HFFc6 (cell line): ENCODE measurements around the gene MAGI1. TPM values are rescaled to one million over a fixed set of nuclear protein-coding genes. Genes with fewer than 3 reads are reported as not detected.

Source experiments
- DNase-seq: peaks from one replicate; pipeline ENCODE4 v3.0.0-alpha.2; 2018
- H3K27ac Mint-ChIP-seq: 2 replicates; pipeline ENCODE4 v1.8.0; 2020; ENCODE audit warnings: mild to moderate bottlenecking, mixed read lengths
- H3K27me3 Mint-ChIP-seq: 2 replicates; pipeline ENCODE4 v1.8.0; 2021; ENCODE audit warnings: mild to moderate bottlenecking, moderate library complexity, mixed read lengths; ENCODE audit not compliant: insufficient read depth
- H3K36me3 Mint-ChIP-seq: 2 replicates; pipeline ENCODE4 v1.8.0; 2021; ENCODE audit warnings: low read depth, mixed read lengths
- H3K4me1 Mint-ChIP-seq: 2 replicates; pipeline ENCODE4 v1.8.0; 2020; ENCODE audit warnings: low read depth, mixed read lengths
- H3K4me3 Mint-ChIP-seq: 2 replicates; pipeline ENCODE4 v1.8.0; 2020; ENCODE audit warnings: mild to moderate bottlenecking, moderate library complexity, mixed read lengths
- H3K9me3 Mint-ChIP-seq: 2 replicates; pipeline ENCODE4 v1.8.0; 2020; ENCODE audit warnings: mild to moderate bottlenecking, mixed read lengths
- total RNA-seq, 6 experiments: library from RNA; stranded (reverse); fragmentation: NEBNext Ultra II Directional; extraction: Animal tissue kit (Norgen Biotek cat#: 25700); gene quantifications; 2 replicates in 1 of 6; 3 replicates in 5 of 6; pipeline ENCODE4 v1.2.3, GENCODE V29; 2021
- TF ChIP-seq, protein P1 (sequence below): fragments of 200-600 bp; sonication (generic); IDR thresholded peaks from 2 replicates; pipeline ENCODE4 v1.5.0; 2021; ENCODE audit warnings: antibody characterized with exemption, mild to moderate bottlenecking

MAGI1 gene
- total RNA-seq, 6 experiments from 2014 or later, result 21.1 to 30.5 (median 22.4) TPM

DNA sequence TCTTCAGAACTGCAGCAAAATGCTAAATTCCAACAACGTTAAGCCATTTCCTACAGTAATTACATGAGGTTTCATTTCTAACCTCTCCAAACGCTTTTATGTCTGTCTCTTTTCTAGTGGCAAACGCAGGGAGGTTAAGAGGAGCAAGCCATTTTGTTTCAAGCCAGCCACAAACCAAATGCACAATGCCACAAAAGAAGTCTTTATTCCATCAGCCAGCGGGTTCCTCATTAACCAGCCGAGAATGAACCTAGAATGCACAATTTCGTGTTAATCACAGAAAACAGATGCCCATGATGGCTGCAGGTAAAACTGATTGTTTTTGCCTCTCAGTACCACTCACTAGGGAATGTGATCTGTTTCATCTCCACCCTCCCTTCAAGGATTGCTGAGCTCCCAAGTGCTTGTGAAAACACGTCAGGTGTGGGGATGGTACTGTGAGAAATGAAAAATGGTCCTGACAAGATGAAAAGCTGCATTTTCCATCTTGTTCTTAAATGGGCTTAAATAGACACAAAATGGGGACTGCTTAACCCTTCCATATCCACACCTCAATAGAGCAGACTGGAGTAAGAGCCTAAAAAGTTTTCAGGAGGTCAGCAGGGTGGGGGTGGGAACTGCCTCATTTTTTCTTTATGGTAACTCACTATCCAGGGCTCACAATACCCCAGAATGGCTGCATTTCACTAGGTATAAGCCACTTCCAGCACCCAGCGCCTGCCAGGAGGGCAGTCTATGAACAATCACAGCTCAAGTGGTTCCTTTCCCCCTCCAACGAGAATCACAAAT is 277.1 kb downstream of the MAGI1 start:
- DNase-seq, result no peak
- no peaks in the 10 kb centered on the region for H3K36me3 Mint-ChIP-seq
- H3K4me3 Mint-ChIP-seq, result no peak overlapping the region
- H3K27me3 Mint-ChIP-seq, result no peaks in the 10 kb centered on the region
- no peak overlapping the region for H3K27ac Mint-ChIP-seq
- peaks cover 11% of the 10 kb centered on the region; the same call in 1 of the 2 replicates for H3K4me1 Mint-ChIP-seq
- H3K9me3 Mint-ChIP-seq, result no peaks in the 10 kb centered on the region
- TF ChIP-seq, protein P1, sequence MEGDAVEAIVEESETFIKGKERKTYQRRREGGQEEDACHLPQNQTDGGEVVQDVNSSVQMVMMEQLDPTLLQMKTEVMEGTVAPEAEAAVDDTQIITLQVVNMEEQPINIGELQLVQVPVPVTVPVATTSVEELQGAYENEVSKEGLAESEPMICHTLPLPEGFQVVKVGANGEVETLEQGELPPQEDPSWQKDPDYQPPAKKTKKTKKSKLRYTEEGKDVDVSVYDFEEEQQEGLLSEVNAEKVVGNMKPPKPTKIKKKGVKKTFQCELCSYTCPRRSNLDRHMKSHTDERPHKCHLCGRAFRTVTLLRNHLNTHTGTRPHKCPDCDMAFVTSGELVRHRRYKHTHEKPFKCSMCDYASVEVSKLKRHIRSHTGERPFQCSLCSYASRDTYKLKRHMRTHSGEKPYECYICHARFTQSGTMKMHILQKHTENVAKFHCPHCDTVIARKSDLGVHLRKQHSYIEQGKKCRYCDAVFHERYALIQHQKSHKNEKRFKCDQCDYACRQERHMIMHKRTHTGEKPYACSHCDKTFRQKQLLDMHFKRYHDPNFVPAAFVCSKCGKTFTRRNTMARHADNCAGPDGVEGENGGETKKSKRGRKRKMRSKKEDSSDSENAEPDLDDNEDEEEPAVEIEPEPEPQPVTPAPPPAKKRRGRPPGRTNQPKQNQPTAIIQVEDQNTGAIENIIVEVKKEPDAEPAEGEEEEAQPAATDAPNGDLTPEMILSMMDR, result no peak

DNA sequence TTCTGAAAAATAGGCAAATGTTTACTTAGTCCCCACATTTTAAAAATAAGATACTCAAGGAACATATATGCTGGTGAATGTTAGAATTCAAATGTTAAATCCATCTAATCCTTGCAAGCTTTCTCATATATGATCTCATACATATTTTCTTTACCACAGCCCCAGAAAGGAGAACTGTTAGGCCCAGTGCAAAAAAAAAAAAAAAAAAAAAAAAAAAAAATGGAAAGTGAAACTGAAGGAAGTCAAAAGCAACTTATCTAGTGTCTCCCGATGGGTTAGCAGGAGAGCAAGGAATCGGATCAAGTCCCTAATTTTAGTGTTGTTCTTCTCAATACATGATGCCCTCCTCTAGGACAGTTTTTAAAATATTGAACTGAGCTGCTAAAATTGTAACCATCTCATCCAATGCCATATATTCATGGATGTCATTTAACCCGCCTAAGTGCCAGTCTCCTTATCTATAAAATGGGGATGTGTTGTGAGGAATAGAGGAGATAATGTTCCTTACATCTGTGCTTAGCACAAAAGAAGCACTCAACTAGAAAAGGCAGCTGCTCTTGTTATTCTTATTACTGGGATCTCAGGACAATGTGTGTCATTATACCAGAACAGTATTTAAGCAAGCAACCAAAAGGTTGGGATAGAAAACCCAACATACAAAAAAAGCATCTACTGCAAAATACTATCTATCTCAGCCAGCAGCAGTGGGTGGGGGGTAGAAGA is 279.7 kb downstream of the MAGI1 start:
- Mint-ChIP-seq H3K36me3 (no peaks in the 10 kb centered on the region), H3K27ac (no peak overlapping the region), H3K4me3 (no peak overlapping the region), H3K27me3 (no peaks in the 10 kb centered on the region), H3K4me1 (peaks cover 15% of the 10 kb centered on the region; the same call in 1 of the 2 replicates), H3K9me3 (no peaks in the 10 kb centered on the region)
- TF ChIP-seq, protein P1, result no peak
- DNase-seq, result no peak

DNA sequence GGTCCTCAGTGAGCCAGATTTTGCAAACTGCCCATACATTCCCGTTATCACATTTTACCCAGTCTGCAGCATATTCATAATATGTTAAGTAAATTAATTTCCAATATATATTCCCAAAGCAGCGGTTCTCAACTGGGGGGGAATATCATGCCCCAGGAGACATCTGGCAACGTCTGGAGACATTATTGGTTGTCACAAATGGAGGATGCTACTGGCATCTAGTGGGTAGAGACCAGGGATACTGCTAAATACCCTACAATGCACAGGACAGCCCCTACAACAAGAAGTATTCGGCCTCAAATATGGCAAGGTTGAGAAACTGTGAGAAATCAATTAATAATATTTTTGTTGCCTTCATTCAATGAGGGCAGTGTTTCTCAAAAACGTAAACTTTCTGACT is 280.3 kb downstream of the MAGI1 start:
- TF ChIP-seq, protein P1, result no peak
- H3K4me3 Mint-ChIP-seq, result no peak overlapping the region
- H3K27ac Mint-ChIP-seq, result no peak overlapping the region
- no peaks in the 10 kb centered on the region for H3K27me3 Mint-ChIP-seq
- H3K4me1 Mint-ChIP-seq, result peaks cover 15% of the 10 kb centered on the region; the same call in 1 of the 2 replicates
- H3K9me3 Mint-ChIP-seq, result no peaks in the 10 kb centered on the region
- DNase-seq, result no peak
- no peaks in the 10 kb centered on the region for H3K36me3 Mint-ChIP-seq

DNA sequence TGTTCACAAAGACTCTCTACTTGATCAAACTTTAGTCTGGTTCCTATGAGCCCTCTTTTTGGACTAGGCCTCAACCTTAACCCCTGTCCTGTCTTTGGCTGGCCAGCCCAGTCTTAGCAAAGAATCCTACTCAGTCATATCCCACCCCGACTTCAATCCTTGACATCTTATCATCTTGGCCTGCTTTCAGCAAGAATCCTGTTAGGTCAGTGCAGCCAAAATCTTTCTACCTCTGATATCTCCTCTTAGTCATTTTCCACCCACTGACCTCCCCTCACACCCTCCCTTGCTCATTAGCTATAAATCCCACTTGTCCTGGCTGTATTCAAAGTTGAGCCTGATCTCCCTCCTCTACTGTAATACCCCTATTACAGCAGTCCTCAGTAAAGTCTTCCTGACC is 286.1 kb downstream of the MAGI1 start:
- no peaks in the 10 kb centered on the region for H3K36me3 Mint-ChIP-seq

DNA sequence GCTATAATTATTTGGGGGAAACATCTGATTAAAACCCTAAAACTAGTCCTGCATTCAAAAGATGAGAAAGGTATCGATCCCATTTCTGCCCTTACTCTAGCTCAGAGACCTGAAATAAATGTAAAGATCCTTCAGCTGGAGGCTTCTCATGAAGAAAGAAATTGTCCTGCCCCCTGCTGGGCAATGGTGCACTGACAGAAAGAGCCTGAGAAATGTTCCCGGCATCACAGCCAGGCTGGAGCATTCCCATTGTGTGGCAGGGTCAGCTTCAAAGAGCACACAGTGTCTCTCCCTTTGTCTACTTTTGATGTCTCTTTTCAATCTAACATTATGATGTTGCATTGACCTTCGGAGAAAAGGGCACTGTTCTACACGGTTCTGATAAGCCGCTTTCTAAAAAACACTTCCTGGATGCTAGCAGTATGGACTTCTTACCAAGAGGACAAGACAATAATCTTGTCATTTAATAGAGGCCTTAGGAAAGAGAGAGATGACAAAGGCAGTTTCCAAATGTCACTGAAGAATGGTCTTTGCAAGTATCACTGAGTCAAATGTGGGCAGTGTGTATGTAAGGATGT is 287.5 kb downstream of the MAGI1 start:
- Mint-ChIP-seq H3K27ac (peak overlapping the region; percentile 47; the same call in 1 of the 2 replicates), H3K27me3 (no peaks in the 10 kb centered on the region; the same call in 1 of the 2 replicates), H3K4me1 (peaks cover 12% of the 10 kb centered on the region), H3K36me3 (no peaks in the 10 kb centered on the region), H3K4me3 (no peak overlapping the region), H3K9me3 (no peaks in the 10 kb centered on the region)
- peak; percentile 12 for DNase-seq
- TF ChIP-seq, protein P1, result peak; percentile 92

More for the DNA sequence above, 286.1 kb downstream of the MAGI1 start:
- H3K4me3 Mint-ChIP-seq, result no peak overlapping the region
- H3K9me3 Mint-ChIP-seq, result no peaks in the 10 kb centered on the region
- TF ChIP-seq, protein P1, result no peak
- no peak for DNase-seq
- no peaks in the 10 kb centered on the region; the same call in 1 of the 2 replicates for H3K27me3 Mint-ChIP-seq
- no peak overlapping the region for H3K27ac Mint-ChIP-seq
- peaks cover 10% of the 10 kb centered on the region for H3K4me1 Mint-ChIP-seq
